NCI-H748 treated with DMSO at 0.1 percent for 48 hours (cell line): ENCODE results near the gene KCNIP4.
A peak's percentile ranks its signal among the peaks of the same experiment; 100 is the strongest.

Experiments used
- DNase-seq: peaks from one replicate; lab custom pipeline; 2025; lab: John Stamatoyannopoulos, UW

The KCNIP4 gene

DNA sequence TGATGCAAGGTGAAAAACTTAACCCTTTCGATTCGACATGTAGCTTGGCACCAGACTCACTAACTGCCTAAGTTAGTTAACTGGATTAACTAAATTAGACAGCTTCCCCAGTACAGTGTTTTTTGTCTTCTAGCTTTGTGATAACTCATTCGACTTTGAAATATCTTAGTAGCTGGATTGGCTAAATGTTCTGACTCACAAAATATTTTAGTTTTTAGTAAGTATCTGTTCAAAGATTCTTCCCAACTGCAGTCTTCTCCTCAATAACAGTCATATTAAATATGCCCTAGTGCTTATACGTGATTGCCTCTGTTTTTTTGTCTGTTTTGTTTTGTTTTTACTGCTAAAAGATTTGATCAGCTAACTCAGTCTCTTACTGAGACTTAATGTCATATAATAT is 102.9 kb downstream of the KCNIP4 start:
- no peak for DNase-seq

DNA sequence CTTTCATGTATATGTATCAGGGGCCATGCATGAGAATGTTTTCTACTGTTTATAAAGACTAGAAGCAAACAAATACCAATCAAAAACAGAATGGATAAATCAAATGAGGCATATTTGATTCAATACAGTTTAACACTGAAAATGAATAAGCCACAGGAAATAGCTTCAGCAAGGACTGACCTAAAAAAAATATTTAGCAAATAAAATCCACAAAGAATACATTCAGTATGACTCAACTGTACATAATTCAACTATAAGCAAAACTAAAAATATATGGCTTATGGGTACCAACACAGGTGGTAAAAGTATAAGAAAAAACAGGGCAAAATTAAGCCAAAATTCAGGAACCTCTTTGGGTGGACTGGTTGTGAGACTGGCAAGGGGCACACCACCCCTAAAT is 112.9 kb downstream of the KCNIP4 start:
- no peak for DNase-seq

DNA sequence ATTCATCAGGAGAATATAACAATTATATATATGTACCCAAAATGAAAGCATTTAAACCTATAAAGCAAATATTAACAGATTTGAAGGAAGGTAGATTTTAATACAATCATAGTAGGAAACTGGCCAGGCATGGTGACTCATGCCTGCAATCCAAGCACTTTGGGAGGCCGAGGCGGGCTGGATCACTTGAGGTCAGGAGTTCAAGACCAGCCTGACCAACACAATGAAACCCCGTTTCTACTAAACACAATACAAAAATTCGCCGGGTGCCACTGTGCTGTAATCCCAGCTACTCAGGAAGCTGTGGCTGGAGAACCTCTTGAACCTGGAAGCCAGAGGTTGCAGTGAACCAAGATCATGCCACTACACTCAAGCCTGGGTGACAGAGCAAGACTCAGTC is 118.3 kb downstream of the KCNIP4 start:
- DNase-seq: no peak

DNA sequence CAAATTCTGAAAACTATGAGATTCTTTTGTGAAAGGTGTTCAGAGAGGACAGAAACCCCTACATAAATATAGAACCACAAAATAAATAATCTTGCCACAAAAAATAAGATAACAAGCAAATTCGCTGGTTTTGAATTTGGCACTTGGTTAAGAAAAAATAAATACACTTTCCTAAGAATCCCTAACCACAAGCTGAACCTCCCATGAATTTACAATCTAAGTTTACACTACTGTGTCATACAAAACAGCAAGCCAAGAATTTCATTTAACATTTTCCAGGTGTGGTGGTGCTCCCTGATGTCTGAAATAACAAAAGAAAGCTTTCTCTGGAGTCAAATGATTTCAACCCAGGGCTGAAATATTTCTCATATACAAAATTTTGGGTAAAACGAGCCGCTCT is 121.0 kb downstream of the KCNIP4 start:
- DNase-seq: no peak

DNA sequence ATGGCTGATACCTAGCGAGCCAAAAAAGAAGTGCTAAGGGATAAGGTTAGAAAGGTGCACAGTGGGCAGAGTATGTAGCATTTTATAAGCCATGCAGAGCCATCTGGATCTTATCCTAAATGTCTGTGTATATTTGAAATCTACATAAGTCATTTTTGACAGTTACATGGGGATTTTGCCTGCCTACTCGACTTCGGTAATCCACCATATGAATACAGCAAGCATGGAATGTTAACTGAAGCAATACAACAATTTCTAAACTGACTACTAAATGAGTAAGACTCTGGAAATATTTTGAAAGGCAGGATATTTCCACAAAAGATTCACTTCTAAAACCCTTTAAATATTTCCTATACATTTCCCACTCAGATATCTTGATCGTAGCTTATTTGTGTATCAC is 122.5 kb downstream of the KCNIP4 start:
- no peak for DNase-seq

- no peak for DNase-seq
Measured at GRCh38 chr4:21819086-21819485, 129.5 kb downstream of the KCNIP4 start.

- DNase-seq: no peak
Measured at GRCh38 chr4:21815651-21816377, 132.8 kb downstream of the KCNIP4 start.

GRCh38 chr4:21811565-21811964 is 137.0 kb downstream of the KCNIP4 start:
- DNase-seq: no peak

DNA sequence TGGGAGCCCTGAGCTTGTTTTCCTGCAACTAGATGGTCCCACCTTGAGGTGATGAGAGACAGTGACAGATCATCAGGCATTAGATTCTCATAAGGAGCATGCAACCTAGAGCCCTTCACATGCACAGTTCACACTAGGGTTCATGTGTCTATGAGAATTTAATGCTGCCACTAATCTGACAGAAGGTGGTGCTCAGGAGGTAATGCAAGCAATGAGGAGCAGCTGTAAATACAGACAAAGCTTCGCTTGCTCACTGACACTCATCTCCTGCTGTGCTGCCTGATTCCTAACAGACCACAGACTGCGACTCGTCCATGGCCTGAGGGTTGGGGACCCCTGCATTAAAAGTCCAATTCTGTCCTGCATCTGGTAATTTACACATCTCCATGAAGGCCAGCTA is 141.6 kb downstream of the KCNIP4 start:
- no peak for DNase-seq

DNA sequence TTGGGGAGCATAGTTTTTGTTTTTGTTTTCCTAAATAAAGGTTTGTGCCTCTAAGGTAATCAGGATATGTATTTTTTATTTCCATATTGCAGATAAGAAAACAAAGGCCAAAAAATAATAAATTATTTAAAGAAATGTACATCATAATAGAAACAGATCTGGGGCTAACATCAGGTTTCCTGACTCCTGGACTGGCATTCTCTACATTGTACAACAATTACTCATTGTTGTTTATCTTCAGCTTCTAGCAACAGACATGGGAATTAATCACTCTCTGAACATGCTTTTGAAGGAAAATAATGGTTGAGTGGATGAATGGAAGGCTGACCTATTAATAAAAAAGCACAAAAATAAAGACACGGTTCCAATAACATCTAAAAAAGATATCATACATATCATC is 146.2 kb downstream of the KCNIP4 start:
- DNase-seq: no peak

- DNase-seq: no peak
Measured at GRCh38 chr4:21801661-21802385, 146.7 kb downstream of the KCNIP4 start.

DNA sequence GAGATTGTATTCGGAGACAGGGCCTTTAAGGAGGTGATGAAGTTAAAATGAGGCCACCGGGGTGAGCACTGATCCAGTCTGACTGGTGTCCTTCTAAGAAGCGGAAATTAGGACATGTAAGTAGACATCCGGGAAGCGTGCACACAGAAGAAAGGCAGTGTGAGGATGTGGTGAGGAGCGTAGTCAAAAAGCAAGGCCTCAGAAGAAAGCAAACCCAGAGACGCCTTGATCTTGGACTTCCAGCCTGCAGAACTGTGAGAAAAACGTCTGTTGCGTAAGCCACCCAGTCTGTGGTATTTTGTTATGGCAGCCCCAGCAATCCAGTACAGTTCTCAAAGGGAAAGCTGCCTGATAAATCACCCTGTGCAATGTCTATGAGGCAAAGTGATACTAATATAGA is 153.5 kb downstream of the KCNIP4 start:
- no peak for DNase-seq

- no peak for DNase-seq
Measured at GRCh38 chr4:21792736-21793135, 155.8 kb downstream of the KCNIP4 start.

DNA sequence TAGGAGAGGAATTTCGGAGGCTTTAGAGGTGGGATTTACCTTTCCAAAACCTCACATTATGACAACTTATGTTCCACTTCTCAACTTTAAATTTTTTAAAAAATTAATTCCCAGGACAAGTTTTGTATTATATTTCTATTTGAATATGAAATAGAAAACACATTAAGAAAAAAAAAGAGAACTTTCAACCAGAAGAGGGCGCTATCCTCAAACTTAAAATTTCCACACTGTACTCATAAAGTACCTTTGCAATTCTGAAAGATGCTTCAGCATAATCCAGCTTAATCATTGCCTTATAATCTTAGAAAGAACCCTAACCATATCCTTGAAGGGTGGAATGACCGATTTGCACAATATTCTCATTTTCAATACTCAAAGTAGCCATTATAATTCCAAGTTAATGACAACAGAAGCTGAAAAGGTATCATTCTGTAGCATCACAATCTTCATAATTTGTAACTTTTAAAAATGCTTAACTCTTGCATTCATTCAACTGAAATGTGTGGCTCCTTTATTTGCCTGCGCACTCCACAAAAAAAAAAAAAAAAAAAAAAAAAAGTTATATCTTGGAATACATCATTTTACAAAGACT is 158.0 kb downstream of the KCNIP4 start:
- DNase-seq: no peak

GRCh38 chr4:21780148-21780547 is 168.4 kb downstream of the KCNIP4 start:
- DNase-seq: no peak

DNA sequence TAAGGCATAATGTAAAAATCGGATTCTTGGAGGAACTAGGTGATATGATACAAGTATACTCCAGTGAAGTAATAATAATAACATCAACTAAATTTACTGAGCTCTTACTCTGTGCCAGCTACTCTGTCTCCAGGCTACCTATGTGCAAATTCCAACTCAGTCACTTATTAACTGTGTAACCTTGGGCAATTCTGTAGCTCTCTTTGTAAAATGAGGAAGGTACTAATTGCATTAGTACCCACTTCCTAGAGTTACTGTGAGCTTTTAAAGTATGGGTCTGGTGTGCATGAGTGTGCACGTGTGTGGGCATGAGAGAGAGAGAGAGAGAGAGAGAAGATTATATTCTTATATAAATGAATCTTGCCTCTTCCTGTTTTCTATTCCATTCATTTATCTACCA is 169.9 kb downstream of the KCNIP4 start:
- DNase-seq: no peak

- no peak for DNase-seq
Measured at GRCh38 chr4:21775703-21776102, 172.9 kb downstream of the KCNIP4 start.

DNA sequence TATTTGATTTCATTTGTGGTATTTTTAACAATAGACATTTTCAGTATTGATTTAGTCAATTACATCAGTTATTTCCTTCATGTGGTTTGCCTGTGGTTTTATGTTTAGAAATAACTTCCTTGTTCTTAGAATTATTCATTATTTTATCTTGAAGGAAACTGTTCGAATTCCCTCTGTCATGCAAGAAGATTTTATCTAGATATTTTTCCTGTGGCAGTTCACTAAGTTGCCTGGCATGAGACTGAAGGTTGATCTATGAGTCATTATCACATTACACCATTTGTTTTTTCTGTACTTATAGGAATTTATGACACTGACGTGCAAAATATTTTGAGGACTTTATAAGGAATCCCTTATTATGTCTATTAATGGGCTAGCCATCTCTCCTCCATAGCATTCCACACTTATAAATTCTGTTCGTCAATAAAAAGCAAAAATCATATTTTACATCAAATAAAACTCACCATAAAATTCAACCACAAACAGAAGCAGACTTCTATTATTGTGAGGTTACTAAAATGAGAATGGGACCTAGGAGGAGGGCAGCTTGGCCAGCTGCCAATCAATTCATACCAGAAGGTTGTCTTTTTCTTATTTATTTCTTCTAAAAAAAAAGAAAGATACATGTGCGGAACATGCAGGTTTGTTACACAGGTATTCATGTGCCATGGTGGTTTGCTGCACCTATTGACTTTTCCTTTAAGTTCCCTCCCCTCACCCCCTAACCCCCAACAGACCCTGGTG is 179.0 kb downstream of the KCNIP4 start:
- DNase-seq: no peak

DNA sequence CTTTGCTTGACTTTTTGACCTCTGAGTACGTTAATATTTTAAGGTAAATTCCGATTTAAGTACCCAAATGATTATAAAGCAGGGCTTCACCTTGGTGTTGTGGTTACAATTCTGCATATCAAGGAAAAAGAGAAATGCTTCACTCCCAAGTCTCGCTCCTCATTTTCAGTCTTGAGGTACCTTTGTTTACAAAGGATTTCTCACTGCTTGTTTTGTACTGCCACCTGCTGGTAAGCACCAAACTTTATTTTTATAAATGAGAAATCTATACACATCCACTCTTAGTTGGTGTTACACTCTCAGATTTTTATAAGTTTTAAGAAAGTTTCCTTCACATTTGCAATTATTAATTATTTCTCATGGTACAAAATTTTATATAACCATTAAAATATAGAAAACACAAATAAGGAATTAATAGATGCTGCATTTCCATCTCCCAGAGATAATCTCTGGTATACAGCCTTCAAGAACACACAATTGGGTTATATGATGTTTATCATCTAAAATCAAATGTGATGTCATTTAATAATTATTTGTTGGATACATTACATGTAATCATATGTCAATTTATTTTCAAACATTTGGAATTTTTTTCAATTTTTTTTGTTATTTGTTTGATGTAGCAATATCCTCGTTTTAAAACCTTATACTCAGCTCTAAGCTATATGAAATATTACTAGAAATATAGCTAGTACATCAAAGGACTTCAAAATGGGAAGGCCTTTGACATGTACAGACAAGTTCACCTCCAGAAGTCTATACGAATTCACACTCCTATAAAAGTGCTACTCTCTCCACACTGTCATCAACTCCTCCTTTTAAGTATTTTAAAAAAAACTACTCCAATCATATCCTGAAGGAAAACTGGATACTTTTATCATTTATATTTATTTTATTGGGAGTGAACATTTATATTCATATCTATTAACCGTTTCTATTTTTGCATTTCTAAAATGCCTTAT is 179.9 kb downstream of the KCNIP4 start:
- DNase-seq: peak; percentile 1

DNA sequence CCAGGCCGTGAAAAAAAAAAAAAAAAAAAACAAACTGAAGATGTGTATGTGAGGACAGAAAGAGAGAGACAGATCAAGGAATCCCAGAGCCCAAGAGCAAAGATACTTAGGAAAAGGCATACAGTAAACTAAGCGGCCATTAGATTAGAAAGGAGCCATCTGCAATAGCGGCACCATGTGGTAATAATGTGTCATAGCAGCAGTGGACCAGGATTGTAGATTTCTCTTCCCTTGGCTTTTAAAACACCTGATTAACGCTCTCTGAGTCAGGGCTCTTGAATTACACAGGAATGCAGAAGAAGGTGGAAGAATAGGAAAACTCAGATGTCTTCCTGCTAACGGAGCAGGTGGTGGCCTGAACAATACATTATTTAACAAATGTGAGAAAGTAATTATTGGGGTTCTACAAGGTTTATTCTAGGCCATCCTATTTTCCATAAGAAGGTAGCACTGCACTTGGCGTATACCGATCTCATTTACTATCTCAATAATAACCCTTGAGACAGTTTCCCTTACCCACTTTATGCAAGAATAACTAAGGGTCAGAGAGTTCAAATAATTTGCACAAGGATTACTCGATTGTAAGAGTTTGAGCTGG is 182.7 kb downstream of the KCNIP4 start:
- peak; percentile 22 for DNase-seq

DNA sequence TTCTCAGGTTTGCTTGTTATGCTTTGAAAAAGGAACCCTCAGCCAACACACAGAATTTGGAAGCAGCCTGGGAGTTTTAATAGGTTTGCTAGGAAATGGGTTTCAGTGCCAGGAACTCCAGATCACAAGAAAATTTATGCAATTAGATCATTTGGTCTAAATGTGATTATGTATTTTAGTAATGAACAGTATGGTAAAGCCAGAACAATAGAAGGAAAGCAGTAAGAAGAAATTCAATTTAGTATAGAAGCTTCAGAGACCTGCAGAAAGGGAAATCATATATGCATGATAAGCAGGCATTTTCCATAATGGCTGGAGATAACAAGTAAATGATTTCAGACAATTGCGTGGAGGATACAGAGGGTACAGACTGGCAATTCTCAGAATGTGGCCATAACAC is 184.7 kb downstream of the KCNIP4 start:
- no peak for DNase-seq
